ENCODE results near the gene CREB3. TPM values are rescaled to one million over a fixed set of nuclear protein-coding genes. Genes with fewer than 3 reads are reported as not detected.

The CREB3 gene
- polyA plus RNA-seq, 2 of the 4 experiments (the other 2 are of a cell fraction), result 33.3 to 51.3 TPM

DNA sequence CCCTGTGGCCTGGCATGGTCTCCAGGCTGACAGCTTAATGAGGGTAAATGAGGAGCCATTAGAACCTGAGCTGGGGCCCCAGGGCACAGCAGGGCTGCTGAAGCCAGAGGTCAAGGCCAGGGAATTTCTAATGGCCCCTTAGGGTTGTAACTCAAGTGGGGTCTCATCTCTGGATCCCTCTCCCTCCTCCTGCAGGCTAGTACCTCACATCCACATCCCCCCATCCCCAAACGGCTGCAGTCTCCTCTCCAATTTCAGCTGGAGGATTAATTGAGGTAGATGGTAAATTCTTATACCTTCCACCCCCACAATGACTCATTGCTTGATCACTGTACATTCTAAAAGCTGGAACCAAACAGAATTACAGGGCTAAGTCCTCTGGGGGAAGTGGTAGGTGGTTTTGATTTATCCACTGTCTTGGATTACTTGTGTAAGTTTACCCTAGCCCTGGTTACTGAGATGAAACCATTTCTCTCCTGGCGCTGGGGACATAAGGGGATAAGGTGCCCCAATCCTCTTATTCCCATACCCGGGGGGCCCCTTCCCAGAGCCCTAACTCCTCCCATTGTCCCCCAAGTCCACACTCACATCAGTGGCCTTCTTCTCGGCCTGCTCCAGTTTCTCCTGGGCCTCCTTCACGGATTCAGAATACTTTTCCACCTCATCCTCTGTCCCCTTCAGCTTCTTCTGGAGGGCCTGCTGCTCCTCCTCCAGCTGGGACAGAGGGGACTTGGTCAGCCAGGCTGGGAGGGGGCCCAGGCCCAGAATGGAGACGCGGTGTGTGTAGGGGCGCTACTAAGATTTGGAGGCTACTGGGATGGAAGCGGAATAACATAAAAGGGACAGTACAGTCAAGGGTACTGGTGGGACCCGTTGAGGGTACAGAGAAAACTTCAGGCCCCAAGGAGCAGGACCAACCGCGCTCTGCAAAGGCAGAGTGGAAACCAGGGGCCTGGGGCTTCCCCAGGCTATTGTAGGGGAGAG lies 43.6 kb upstream of the CREB3 start:
- WGBS (ENCODE audit: missing lambda C conversion rate), result 2% methylated on average over 12 of the region's 12 CpGs
- TF ChIP-seq GATA3 (IDR thresholded peaks at IDR 0.05; ENCODE audit: borderline replicate concordance) (no peak), FOSL2 (IDR thresholded peaks at IDR 0.05) (peak; percentile 14; the same call in 1 of the 2 replicates), FOSL2 (CRISPR knock-in tag; IDR thresholded peaks at IDR 0.05) (peak; percentile 51; the same call in 1 of the 2 replicates), RCOR1 (IDR thresholded peaks at IDR 0.05; ENCODE audit: low read depth, low read length) (no peak)
- Histone ChIP-seq H3K27ac (peak overlapping the region; percentile 93 to 99), H3K4me3 (peak overlapping the region; percentile 87), H3K4me2 (peak overlapping the region; percentile 79), H3K4me1 (peaks cover 41% of the 10 kb centered on the region), H3K9me3 (no peaks in the 10 kb centered on the region)
- ChIA-PET CTCF (interaction anchor here (0.9 to 32.5 kb wide), 7 partner anchors 8 to 222 kb away, joined by 3 to 758 read pairs (median 11); partner anchors contain the start of genes ARHGEF39, CA9, CCDC107 and CREB3), POLR2A (interaction anchor here (0.5 to 4.3 kb wide), 10 partner anchors 8 to 59 kb away, joined by 3 to 23 read pairs (median 6); partner anchors contain the start of genes ARHGEF39, CA9, CCDC107 and CREB3)
- peak in 1 of 2 experiments; percentile 25 for DNase-seq (ENCODE audit: low read depth in 1 of 2, low spot score in 1 of 2)
- FAIRE-seq, result no peak
- ATAC-seq, result peak in 1 of 2 experiments; percentile 5; a peak in 2 of 6 replicates

DNA sequence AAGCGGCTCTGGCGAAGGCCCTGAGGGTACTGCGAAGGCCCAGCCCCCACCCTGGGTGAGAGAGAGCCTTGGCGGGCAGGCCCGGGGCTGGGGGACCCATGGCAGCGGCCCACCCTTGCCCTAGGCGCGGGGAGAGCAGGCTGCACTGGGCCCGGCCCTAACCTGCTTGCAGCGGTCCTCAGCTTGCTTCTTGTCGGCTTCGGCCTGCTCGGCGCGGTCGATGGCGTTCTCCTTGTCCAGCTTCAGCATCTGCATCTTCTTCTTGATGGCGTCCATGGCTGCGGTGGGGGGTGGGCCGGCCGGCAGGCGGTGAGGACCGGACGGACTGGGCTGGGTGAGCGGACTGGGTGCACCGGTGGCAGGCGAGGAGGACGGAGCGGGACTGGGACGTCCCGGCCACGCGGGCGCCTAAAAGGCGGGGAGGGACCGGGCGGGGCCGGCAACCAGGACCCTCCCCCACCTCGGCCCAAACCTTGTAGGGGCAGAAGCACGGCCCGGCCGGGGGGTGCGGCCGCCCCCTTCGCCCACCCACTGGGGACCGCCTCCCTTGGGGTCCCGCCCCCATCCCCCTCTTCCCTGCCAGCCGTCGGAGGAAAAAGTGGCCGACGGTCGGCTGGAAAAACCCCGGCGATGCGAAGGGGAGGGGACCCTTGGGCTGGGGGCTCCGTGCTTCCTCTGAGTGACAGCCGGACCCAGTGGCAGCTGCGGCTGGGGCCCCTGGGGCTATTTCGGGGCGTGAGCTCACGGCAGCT lies 42.7 kb upstream of the CREB3 start, which contains the start of gene TPM2:
Gene TPM2 (minus strand): TSS at position 384 of the 752 bp plus-strand sequence. CDS start 108 bp downstream, at position 276.
- H3K9me3 ChIP-seq, result no peaks in the 10 kb centered on the region
- FAIRE-seq (no peak), ATAC-seq (peak; percentile 73 to 86), DNase-seq (ENCODE audit: low read depth in 1 of 2, low spot score in 1 of 2) (peak; percentile 70 to 88)
- peak within 1 kb of the TSS; percentile 79 for H3K4me2 ChIP-seq
- 0% methylated on average over 8 of the region's 61 CpGs for WGBS (ENCODE audit: missing lambda C conversion rate)
- CTCF ChIA-PET, result interaction anchor here (1.1 to 32.5 kb wide), 6 partner anchors 9 to 45 kb away, joined by 3 to 758 read pairs (median 36); partner anchors contain the start of genes ARHGEF39, CA9, CCDC107 and CREB3
- H3K4me3 ChIP-seq, result peak within 1 kb of the TSS; percentile 87
- H3K27ac ChIP-seq, result peak within 1 kb of the TSS; percentile 93 to 99
- POLR2A ChIA-PET, result interaction anchor here (0.8 to 4.3 kb wide), 12 partner anchors 9 to 123 kb away, joined by 3 to 24 read pairs (median 11); partner anchors contain the start of genes ARHGEF39, CA9, CCDC107 and CREB3
- H3K4me1 ChIP-seq, result peaks cover 41% of the 10 kb centered on the region
- TF ChIP-seq, protein P1, sequence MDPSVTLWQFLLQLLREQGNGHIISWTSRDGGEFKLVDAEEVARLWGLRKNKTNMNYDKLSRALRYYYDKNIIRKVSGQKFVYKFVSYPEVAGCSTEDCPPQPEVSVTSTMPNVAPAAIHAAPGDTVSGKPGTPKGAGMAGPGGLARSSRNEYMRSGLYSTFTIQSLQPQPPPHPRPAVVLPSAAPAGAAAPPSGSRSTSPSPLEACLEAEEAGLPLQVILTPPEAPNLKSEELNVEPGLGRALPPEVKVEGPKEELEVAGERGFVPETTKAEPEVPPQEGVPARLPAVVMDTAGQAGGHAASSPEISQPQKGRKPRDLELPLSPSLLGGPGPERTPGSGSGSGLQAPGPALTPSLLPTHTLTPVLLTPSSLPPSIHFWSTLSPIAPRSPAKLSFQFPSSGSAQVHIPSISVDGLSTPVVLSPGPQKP (IDR thresholded peaks at IDR 0.05; ENCODE audit: low read depth, low read length), result no peak
- no peak for TF ChIP-seq POLR2AphosphoS2 (conservative IDR thresholded peaks at IDR 0.05; ENCODE audit: low read length)
- TF ChIP-seq HDAC2 (IDR thresholded peaks at IDR 0.05), result no peak
- TF ChIP-seq HOXB5 (CRISPR knock-in tag; IDR thresholded peaks at IDR 0.05), result no peak
- TF ChIP-seq HOXA7 (CRISPR knock-in tag; IDR thresholded peaks at IDR 0.05), result no peak
- no peak for TF ChIP-seq HEYL (CRISPR knock-in tag; IDR thresholded peaks at IDR 0.05)
- TF ChIP-seq KDM1A (IDR thresholded peaks at IDR 0.05; ENCODE audit: low read depth), result no peak
- TF ChIP-seq, protein P2, sequence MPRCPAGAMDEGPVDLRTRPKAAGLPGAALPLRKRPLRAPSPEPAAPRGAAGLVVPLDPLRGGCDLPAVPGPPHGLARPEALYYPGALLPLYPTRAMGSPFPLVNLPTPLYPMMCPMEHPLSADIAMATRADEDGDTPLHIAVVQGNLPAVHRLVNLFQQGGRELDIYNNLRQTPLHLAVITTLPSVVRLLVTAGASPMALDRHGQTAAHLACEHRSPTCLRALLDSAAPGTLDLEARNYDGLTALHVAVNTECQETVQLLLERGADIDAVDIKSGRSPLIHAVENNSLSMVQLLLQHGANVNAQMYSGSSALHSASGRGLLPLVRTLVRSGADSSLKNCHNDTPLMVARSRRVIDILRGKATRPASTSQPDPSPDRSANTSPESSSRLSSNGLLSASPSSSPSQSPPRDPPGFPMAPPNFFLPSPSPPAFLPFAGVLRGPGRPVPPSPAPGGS (IDR thresholded peaks at IDR 0.05), result peak; percentile 97
- peak; percentile 66 for TF ChIP-seq PHF8 (IDR thresholded peaks at IDR 0.05; ENCODE audit: borderline replicate concordance, low read depth)
- TF ChIP-seq, protein P3, sequence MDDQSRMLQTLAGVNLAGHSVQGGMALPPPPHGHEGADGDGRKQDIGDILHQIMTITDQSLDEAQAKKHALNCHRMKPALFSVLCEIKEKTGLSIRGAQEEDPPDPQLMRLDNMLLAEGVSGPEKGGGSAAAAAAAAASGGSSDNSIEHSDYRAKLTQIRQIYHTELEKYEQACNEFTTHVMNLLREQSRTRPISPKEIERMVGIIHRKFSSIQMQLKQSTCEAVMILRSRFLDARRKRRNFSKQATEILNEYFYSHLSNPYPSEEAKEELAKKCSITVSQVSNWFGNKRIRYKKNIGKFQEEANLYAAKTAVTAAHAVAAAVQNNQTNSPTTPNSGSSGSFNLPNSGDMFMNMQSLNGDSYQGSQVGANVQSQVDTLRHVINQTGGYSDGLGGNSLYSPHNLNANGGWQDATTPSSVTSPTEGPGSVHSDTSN (IDR thresholded peaks at IDR 0.05), result peak; percentile 67; the same call in 1 of the 2 replicates
- TF ChIP-seq JUNB (IDR thresholded peaks at IDR 0.05), result no peak
- TF ChIP-seq NR3C1 (IDR thresholded peaks at IDR 0.05), result no peak
- TF ChIP-seq SMC3 (IDR thresholded peaks at IDR 0.05), result peak; percentile 30; the same call in 1 of the 3 replicates
- no peak for TF ChIP-seq CBX8 (IDR thresholded peaks at IDR 0.05)
- no peak for TF ChIP-seq RCOR1 (IDR thresholded peaks at IDR 0.05; ENCODE audit: low read depth, low read length)
- no peak for TF ChIP-seq NPAS2 (CRISPR knock-in tag; IDR thresholded peaks at IDR 0.05; ENCODE audit: borderline replicate concordance)
- TF ChIP-seq POLR2A (IDR thresholded peaks at IDR 0.05; ENCODE audit: low read length), result peak; percentile 99
- TF ChIP-seq ZFP36 (IDR thresholded peaks at IDR 0.05; ENCODE audit: borderline replicate concordance, partially characterized antibody), result no peak
- peak; percentile 30; the same call in 1 of the 2 replicates for TF ChIP-seq GATA3 (IDR thresholded peaks at IDR 0.05; ENCODE audit: borderline replicate concordance)
- no peak for TF ChIP-seq ESRRA (IDR thresholded peaks at IDR 0.05; ENCODE audit: borderline replicate concordance, low read length)
- TF ChIP-seq, protein P4, sequence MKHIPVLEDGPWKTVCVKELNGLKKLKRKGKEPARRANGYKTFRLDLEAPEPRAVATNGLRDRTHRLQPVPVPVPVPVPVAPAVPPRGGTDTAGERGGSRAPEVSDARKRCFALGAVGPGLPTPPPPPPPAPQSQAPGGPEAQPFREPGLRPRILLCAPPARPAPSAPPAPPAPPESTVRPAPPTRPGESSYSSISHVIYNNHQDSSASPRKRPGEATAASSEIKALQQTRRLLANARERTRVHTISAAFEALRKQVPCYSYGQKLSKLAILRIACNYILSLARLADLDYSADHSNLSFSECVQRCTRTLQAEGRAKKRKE (CRISPR knock-in tag; IDR thresholded peaks at IDR 0.05; ENCODE audit: low read depth), result no peak
- no peak for TF ChIP-seq HOXB13 (CRISPR knock-in tag; IDR thresholded peaks at IDR 0.05; ENCODE audit: low read depth)
- TF ChIP-seq, protein P5, sequence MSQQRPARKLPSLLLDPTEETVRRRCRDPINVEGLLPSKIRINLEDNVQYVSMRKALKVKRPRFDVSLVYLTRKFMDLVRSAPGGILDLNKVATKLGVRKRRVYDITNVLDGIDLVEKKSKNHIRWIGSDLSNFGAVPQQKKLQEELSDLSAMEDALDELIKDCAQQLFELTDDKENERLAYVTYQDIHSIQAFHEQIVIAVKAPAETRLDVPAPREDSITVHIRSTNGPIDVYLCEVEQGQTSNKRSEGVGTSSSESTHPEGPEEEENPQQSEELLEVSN (IDR thresholded peaks at IDR 0.05; ENCODE audit: borderline replicate concordance, low read depth), result peak; percentile 73
- no peak for TF ChIP-seq RNF2 (IDR thresholded peaks at IDR 0.05; ENCODE audit: borderline replicate concordance, low read depth)
- TF ChIP-seq, protein P6, sequence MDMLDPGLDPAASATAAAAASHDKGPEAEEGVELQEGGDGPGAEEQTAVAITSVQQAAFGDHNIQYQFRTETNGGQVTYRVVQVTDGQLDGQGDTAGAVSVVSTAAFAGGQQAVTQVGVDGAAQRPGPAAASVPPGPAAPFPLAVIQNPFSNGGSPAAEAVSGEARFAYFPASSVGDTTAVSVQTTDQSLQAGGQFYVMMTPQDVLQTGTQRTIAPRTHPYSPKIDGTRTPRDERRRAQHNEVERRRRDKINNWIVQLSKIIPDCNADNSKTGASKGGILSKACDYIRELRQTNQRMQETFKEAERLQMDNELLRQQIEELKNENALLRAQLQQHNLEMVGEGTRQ (IDR thresholded peaks at IDR 0.05), result no peak
- TF ChIP-seq CHD4 (IDR thresholded peaks at IDR 0.05; ENCODE audit: borderline replicate concordance), result no peak

Data from A549 (cell line).